Activated CD8-positive, alpha-beta memory T cell treated with anti-CD3 and anti-CD28 coated beads for 24 hours (primary cell): ENCODE measurements around the gene SPARC.

Experiments
- DNase-seq: peaks from one replicate; pipeline ENCODE4 v3.0.0-alpha.2; 2020

Gene SPARC

DNA sequence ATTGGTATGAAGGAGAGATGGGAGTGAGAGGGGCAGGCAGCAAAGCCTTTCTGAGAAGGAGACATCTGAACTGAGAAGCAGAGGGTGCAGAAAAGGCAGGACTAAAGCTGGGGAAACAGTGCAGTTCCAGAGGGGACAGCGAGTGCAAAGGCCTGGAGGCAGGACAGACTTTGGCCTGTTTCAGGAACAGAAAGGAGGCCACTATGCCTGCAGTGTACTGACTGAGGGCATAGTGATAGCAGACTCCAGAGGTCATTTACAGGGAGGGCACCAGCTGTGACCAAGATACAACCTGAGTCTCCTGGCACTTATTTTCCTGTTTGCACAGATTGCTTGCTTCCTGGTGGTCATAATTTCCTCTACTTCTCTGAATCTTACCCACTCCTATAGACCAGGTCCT is 29.6 kb downstream of the SPARC start:
- no peak for DNase-seq

GRCh38 chr5:151656311-151656710 is 30.4 kb downstream of the SPARC start:
- no peak for DNase-seq

DNA sequence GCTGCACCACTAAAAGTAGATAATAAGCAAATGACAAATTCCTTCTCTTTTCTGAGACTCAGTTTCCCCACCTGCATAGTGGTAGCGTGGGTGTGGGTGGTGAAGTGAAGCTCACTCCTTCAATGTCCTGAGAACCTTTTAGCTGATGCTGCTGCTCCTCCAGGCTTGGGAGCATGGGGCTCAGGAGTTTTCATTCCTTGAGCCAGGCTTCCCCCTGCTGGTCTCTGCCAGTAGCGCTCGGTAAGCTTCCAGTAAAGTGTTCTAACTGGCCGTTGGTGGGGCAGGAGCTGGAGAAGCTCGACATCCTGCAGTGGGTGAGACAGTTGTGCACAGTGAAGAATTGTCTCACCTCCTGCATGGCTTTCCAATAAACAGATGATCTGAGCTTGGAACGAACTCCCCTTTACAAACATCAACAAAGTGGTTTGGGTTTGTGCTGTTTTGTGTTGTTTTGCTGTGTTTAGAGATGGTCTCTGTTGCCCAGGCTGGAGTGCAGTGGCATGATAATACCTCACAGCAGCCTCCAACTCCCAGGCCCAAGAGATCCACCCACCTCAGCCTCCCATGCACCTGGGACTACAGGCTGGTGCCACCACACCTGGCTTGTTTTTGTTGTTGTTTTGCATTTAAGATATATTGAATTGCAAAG is 34.6 kb downstream of the SPARC start:
- peak; percentile 77 for DNase-seq

GRCh38 chr5:151648988-151649387 is 37.7 kb downstream of the SPARC start:
- no peak for DNase-seq

DNA sequence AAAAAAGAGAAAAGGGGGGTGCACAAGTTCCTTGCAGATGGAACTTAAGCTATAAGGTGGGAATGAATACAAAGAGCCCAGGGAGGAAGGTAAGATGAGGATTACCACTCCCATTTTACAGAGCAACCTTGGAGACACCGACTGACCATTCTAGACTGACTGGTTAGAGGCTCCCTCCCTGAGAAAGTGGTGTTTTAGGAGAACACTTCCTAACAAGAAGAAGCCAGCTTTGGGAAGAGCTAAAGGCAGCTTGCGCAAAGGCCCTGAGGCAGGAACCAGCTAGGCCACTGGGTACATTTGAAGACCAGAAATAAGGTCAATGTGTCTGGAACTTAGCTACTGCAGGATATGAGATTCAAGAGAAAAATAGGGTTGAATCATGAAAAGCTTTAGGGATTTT is 38.6 kb downstream of the SPARC start:
- DNase-seq, result no peak

DNA sequence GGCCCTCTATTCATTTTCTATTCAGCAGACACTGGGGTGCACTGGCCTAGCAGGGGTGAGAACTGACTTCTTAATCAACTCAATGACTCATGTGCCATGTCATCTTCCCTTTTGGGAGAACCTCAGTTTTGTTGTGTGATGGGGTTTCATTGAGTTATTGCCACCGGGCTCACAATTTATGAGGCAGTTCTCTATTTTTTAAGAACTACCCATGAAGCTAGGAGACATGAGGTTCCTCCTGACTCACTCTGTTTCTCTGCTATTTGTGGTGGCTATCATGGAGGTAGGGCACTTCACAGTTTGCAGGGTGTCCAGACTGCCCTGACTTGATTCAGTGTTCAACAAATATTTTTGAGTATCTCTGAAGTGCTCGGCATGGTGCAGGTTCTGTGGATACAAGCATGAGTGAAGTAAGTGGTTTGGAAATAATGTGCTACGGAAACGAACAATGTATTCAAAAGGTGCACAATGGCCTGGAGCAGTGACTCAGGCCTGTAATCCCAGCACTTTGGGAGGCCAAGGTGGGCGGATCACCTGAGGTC is 39.3 kb downstream of the SPARC start:
- DNase-seq, result no peak

DNA sequence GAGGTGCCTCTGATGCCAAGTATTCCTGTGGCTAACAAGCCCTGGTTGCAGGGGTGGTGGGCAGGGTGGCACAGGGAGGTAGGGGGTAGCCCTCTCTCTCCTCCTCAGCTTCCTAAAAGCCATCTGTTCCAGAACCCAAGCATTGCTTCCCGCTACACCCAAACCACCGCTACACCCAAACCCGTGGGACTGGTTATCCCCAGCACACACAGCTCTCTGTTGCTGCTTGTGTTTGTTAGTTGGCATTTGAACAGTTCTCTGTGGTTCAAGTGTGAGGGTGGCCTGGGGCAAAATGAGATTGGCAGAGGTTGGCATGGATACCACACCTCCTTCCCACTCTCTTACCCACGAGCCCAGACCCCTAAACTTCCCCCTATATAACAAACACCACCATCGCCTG is 40.4 kb downstream of the SPARC start:
- DNase-seq, result no peak

GRCh38 chr5:151643388-151643787 is 43.3 kb downstream of the SPARC start:
- no peak for DNase-seq

GRCh38 chr5:151642472-151643140 is 44.1 kb downstream of the SPARC start:
- DNase-seq, result no peak

DNA sequence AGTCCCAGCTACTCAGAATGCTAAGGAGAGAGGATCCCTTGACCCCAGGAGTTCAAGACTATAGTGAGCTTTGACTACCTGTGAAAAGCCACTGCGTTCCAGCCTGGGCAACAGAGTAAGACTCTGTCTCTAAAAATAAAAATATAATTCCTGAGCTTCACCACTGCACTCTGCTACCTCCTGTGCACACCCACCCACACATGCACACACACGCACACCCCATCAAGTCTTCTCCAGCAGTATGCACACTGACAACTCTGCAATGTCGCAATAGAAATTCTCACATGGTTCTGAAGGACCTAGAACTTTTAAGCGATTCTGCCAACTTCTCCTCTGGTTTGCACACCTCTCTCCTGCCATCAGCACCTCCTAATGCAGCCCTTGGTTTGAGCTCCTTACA is 48.1 kb downstream of the SPARC start:
- no peak for DNase-seq

- no peak for DNase-seq
These were observed 49.0 kb downstream of the SPARC start for GRCh38 chr5:151637676-151638075.

DNA sequence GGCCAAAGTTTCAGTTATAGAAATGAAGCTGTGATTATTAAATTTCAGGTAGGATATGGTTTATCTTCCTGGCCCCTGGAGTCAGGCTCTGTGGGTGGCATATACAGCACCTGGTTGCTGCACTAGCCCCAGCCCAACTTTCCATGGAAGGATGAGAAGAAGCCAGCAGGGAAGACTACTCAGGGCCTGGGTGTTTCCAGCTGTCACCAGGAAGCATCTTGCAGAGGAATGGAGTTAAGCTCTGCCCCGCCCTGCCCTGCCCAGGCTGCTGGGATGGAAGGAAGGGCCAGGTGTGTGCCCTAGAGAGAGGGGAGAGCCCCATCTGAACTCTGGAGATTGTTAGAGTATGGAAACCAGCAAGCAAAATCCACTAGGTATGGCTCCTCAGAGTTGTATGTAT is 52.8 kb downstream of the SPARC start:
- DNase-seq, result no peak

- DNase-seq, result no peak
These were observed 53.8 kb downstream of the SPARC start for GRCh38 chr5:151632941-151633340.

- DNase-seq, result no peak
These were observed 54.2 kb downstream of the SPARC start for GRCh38 chr5:151632524-151632923.

DNA sequence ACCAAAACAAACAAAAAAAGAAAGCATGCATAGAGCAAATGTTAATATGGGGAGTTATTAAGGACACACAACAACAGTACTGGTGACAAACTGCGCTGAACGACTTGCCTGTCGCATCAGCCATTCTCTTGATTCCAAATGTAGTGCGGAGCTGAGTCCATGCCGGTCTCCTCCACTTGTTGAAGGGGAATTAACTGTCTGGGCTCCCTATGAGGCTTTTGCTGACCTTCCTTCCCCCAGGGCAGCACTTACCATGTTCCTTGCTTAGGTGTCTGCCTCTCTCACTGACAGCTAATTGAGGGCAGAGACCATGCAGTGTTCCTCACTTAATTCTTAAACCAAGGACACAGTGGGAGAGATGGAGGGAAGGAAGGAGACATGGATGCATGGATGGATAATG is 54.8 kb downstream of the SPARC start:
- no peak for DNase-seq

DNA sequence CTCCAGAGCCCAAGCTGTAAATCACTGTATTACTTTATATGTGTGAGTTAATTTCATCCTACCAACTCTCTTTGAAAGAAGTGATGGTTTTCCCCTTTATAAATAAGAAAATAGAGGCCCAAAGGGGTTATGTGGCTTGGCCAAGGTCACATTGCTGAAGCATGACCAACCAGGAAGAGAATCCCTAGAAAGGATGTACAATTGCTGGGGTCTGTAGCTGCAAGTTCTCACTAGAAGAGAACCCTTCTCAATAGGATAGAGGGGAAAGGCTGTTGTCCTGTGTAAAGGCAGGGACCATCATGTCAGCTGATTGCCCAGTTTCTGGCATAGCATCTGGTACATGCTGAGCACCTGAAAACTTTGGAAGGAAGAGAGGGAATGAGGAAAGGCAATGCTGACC is 56.6 kb downstream of the SPARC start:
- DNase-seq, result no peak

DNA sequence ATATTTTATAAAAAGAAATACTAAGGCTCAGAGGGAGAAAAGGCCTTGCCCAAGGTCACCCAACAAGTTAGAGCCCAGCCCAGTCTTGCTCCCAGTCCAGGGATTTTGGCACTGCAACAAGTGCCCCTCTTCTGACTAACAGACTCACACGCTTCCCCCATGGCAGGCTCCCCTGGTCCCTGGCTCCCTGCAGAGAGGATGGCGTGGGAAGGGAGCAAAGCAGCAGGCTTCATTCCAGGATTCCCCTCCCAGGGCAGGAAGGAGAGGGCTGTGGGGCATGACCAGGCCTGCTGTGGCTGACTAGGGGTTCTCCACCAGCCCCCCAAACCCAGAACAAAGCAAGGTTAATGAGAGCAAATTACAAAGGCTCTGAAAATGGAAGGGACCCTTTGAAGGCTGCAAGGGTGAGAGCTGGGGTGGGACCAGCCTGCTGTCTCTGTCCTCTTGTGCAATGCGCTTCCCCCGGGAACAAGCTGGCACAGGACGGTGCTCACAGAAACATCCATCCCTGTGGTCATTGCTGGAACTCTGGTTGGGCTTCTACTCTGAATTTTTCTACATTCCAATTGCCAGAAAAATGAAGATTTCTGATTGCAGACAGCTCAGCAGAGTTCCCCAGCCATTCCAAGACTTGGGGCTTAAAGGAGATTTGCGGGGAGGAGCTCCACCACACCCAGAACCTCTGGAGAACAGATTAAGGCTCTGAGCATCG is 58.4 kb downstream of the SPARC start:
- no peak for DNase-seq

DNA sequence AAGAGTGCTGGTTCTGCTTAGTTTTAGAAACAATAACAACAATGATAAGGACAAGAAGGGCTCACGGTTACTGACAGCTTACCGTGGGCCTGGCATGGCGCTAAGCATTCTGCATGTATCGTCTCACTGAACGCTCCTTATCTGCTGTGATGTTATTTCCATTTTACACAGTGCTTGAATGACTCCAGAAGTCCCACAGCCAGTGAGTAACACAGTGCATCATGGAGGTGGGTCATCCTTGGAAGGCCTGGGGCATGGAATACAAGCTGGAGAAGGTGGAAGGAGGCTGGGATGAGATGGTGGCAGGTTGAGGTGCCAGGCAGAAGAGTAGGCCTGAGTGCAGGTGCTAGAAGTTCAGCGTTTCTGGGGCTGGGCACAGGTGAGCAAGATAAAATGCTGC is 59.1 kb downstream of the SPARC start:
- no peak for DNase-seq

DNA sequence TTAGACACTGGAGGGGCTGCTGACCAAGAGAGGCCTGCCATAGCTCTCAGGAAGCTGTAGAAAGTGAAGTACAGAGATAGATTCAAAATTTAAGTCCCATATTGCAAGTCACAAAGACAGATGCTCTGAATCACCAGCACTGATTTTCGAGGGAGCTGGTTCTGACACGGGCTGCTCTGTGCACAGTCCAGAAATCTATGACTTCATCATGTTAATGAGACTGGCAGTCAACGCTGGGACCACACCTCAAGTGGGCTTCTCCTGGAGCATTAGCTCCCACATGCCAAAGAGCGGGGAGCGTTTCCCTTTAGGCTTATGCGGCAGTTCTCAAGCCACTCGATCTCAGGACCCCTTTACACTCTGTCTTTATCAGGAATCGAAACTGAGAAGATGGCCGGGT is 61.4 kb downstream of the SPARC start:
- no peak for DNase-seq

GRCh38 chr5:151624476-151624875 is 62.2 kb downstream of the SPARC start:
- DNase-seq, result no peak

GRCh38 chr5:151622367-151623088 is 64.2 kb downstream of the SPARC start:
- no peak for DNase-seq

DNA sequence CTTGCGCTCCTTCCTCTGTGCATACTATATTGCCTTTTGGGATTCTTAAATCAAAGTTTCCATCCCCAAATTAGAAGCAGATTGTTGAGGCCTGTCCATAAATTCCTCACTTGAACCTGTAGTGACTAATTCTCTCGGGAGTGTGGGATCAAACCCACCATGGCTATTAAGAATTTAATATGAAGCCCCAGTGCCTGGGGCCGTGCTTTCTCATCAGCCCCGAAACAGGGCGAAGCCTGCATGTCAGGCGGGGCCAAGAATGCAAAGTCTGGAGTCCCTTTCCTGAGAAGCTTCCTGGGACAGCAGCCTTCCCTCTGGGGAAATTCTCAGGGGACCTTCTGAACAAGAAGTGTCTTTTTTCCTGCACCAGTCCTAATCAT is 66.3 kb downstream of the SPARC start:
- DNase-seq, result no peak

DNA sequence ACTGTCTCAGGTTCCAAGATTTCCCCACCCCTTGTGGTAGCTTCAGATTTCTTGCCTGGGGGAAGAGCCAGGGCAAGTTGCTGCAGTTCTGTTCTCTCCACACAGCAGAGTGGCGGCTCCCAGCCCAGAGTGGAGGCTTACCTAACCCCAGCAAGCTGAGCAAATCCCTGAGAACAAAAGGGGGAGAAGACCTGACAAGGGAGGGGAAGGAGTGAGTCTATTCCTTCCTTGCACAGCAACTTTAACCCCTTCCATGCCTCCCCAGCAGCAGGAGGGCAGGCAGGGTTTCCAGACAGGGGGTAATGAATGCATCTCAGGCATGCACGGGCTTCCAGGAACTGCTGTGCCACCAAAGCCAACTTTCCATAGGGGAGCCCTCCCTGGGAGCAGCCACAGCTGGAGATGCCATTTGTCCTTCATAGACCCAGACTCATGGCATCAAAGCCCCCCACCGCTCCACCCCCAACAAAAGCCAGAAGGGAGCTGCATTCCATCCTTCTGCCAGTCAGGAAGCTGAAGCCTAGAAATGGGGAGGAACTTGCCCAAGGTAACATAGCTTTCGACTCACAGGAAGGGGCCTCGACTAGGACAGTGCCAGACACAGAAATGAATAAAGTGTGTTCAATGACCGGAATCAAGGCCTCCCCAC is 66.8 kb downstream of the SPARC start:
- DNase-seq, result no peak
